HepG2 (cell line): Measurements from ENCODE around the gene OIT3. TPM values are rescaled to one million over a fixed set of nuclear protein-coding genes. Genes with fewer than 3 reads are reported as not detected.

Source experiments
- ADNP ChIP-seq: sonication (generic); formaldehyde crosslinking; IDR thresholded peaks from 2 replicates; pipeline ENCODE4 v1.4.0; 2020; ENCODE audit warnings: missing genetic modification reagents
- ARNT2 ChIP-seq: sonication (generic); formaldehyde crosslinking; IDR thresholded peaks from 2 replicates; pipeline ENCODE4 v1.8.0; 2022; ENCODE audit warnings: mild to moderate bottlenecking, low read depth, missing genetic modification reagents, moderate library complexity
- HOXD1 ChIP-seq: sonication (generic); formaldehyde crosslinking; IDR thresholded peaks from 2 replicates; pipeline ENCODE4 v1.5.0; 2020; ENCODE audit warnings: missing genetic modification reagents
- KLF16 ChIP-seq, 2 experiments: sonication (generic) in 1 of 2; formaldehyde crosslinking in 1 of 2; IDR thresholded peaks; 2 replicates each; pipeline versions ENCODE4 v1.6.1 to v1.8.0; 2016 to 2023; ENCODE audit warnings: missing genetic modification reagents in 2 of 2, missing compliant biosample characterization in 1 of 2
- MXI1 ChIP-seq: IDR thresholded peaks from 3 replicates; pipeline ENCODE4 v1.6.1; 2012; ENCODE audit warnings: low read depth, low read length, inconsistent platforms, borderline replicate concordance
- STAT5B ChIP-seq: sonication (generic); formaldehyde crosslinking; IDR thresholded peaks from 2 replicates; pipeline ENCODE4 v1.4.0; 2020; ENCODE audit warnings: missing genetic modification reagents
- ZIK1 ChIP-seq: sonication (generic); formaldehyde crosslinking; IDR thresholded peaks from 2 replicates; pipeline ENCODE4 v1.5.0; 2020; ENCODE audit warnings: mild to moderate bottlenecking, low read depth, missing genetic modification reagents, borderline replicate concordance
- ZNF160 ChIP-seq: sonication (generic); formaldehyde crosslinking; IDR thresholded peaks from 2 replicates; pipeline ENCODE4 v1.8.0; 2022; ENCODE audit warnings: mild to moderate bottlenecking, inconsistent platforms, missing genetic modification reagents
- ZNF20 ChIP-seq: sonication (generic); formaldehyde crosslinking; IDR thresholded peaks from 2 replicates; pipeline ENCODE4 v1.4.0; 2020; ENCODE audit warnings: mild to moderate bottlenecking, moderate library complexity, missing genetic modification reagents
- ZNF331 ChIP-seq: sonication (generic); formaldehyde crosslinking; IDR thresholded peaks from 2 replicates; pipeline ENCODE4 v1.4.0; 2020; ENCODE audit warnings: missing genetic modification reagents
- ZNF772 ChIP-seq: sonication (generic); formaldehyde crosslinking; IDR thresholded peaks from 2 replicates; pipeline ENCODE4 v1.5.0; 2020; ENCODE audit warnings: mild to moderate bottlenecking, missing genetic modification reagents
- ZSCAN20 ChIP-seq: sonication (generic); formaldehyde crosslinking; IDR thresholded peaks from 2 replicates; pipeline ENCODE4 v1.4.0; 2020; ENCODE audit warnings: missing genetic modification reagents, mild to moderate bottlenecking, borderline replicate concordance
- polyA plus RNA-seq, 8 experiments: library from polyadenylated mRNA; depleted of rRNA in 3 of 8; stranded (reverse) in 7 of 8; unstranded in 1 of 8; fragments of >200 nt; fragmentation: Illumina TruSeq in 4 of 8; extraction: Trizol in 4 of 8; gene quantifications; 2 replicates each; pipeline versions ENCODE4 v1.2.1 to v1.2.3, GENCODE V29; 2011 to 2016; ENCODE audit warnings: low read depth in 4 of 8, missing spikeins in 1 of 8, mixed read lengths in 1 of 8; ENCODE audit not compliant: insufficient read depth in 1 of 8
- total RNA-seq, 5 experiments: library from RNA; depleted of rRNA; stranded (reverse); fragments of >200 nt; fragmentation: Illumina TruSeq; extraction: Trizol; gene quantifications; 2 replicates each; pipeline ENCODE4 v1.2.3, GENCODE V29; 2016; ENCODE audit warnings: low read depth in 1 of 5
- TF ChIP-seq, protein P1 (sequence below), 2 experiments: IDR thresholded peaks; 2 replicates each; pipeline ENCODE4 v1.6.1; 2011 to 2012; ENCODE audit warnings: low read length in 2 of 2, borderline replicate concordance in 1 of 2, low read depth in 1 of 2, mild to moderate bottlenecking in 1 of 2, moderate library complexity in 1 of 2
- TF ChIP-seq, protein P2 (sequence below): sonication (generic); formaldehyde crosslinking; IDR thresholded peaks from 2 replicates; pipeline ENCODE4 v1.5.1; 2020; ENCODE audit warnings: mild to moderate bottlenecking, missing genetic modification reagents, borderline replicate concordance
- TF ChIP-seq, protein P3 (sequence below): sonication (generic); formaldehyde crosslinking; IDR thresholded peaks from 2 replicates; pipeline ENCODE4 v1.4.0; 2020; ENCODE audit warnings: missing genetic modification reagents
- TF ChIP-seq, protein P4 (sequence below): IDR thresholded peaks from 2 replicates; pipeline ENCODE4 v1.6.1; 2018; ENCODE audit warnings: missing genetic modification reagents, mild to moderate bottlenecking, missing compliant biosample characterization

OIT3 gene
- total and polyA plus RNA-seq, 2 of the 13 experiments (the other 11 are each of a cell fraction or from before 2014, with no cell fraction given): not detected

DNA sequence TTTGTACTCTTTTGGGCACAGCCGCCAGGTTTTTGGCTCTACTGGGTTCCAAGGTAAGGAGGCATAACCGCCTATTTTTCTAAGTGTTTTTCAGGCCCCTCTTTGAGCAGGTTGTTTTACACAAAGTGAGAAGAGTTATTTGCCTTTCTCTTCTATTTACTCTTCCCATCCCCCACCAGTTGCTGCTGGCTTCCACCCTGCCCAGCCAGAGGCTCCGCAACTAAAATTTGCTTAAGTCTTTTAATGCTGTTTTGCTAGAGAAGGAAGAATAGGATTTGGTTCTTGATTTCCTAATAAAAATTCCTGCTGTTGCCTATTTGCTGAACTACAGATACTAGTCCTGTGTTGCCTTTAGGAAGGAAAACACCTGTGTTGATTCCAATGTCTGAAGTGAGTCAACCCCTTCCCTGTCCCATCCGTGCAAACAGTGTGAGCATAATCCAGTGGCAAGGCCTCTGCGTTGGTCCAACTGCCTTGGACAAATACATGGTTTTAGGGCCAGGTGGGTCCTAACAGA lies 59.2 kb downstream of the OIT3 start (continued):
- no peak for TF ChIP-seq MXI1
- TF ChIP-seq, protein P1, sequence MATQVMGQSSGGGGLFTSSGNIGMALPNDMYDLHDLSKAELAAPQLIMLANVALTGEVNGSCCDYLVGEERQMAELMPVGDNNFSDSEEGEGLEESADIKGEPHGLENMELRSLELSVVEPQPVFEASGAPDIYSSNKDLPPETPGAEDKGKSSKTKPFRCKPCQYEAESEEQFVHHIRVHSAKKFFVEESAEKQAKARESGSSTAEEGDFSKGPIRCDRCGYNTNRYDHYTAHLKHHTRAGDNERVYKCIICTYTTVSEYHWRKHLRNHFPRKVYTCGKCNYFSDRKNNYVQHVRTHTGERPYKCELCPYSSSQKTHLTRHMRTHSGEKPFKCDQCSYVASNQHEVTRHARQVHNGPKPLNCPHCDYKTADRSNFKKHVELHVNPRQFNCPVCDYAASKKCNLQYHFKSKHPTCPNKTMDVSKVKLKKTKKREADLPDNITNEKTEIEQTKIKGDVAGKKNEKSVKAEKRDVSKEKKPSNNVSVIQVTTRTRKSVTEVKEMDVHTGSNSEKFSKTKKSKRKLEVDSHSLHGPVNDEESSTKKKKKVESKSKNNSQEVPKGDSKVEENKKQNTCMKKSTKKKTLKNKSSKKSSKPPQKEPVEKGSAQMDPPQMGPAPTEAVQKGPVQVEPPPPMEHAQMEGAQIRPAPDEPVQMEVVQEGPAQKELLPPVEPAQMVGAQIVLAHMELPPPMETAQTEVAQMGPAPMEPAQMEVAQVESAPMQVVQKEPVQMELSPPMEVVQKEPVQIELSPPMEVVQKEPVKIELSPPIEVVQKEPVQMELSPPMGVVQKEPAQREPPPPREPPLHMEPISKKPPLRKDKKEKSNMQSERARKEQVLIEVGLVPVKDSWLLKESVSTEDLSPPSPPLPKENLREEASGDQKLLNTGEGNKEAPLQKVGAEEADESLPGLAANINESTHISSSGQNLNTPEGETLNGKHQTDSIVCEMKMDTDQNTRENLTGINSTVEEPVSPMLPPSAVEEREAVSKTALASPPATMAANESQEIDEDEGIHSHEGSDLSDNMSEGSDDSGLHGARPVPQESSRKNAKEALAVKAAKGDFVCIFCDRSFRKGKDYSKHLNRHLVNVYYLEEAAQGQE (IDR thresholded peaks at IDR 0.05; ENCODE audit: borderline replicate concordance in 1 of 2, low read depth in 1 of 2, low read length in 2 of 2): no peak
- TF ChIP-seq, protein P2, sequence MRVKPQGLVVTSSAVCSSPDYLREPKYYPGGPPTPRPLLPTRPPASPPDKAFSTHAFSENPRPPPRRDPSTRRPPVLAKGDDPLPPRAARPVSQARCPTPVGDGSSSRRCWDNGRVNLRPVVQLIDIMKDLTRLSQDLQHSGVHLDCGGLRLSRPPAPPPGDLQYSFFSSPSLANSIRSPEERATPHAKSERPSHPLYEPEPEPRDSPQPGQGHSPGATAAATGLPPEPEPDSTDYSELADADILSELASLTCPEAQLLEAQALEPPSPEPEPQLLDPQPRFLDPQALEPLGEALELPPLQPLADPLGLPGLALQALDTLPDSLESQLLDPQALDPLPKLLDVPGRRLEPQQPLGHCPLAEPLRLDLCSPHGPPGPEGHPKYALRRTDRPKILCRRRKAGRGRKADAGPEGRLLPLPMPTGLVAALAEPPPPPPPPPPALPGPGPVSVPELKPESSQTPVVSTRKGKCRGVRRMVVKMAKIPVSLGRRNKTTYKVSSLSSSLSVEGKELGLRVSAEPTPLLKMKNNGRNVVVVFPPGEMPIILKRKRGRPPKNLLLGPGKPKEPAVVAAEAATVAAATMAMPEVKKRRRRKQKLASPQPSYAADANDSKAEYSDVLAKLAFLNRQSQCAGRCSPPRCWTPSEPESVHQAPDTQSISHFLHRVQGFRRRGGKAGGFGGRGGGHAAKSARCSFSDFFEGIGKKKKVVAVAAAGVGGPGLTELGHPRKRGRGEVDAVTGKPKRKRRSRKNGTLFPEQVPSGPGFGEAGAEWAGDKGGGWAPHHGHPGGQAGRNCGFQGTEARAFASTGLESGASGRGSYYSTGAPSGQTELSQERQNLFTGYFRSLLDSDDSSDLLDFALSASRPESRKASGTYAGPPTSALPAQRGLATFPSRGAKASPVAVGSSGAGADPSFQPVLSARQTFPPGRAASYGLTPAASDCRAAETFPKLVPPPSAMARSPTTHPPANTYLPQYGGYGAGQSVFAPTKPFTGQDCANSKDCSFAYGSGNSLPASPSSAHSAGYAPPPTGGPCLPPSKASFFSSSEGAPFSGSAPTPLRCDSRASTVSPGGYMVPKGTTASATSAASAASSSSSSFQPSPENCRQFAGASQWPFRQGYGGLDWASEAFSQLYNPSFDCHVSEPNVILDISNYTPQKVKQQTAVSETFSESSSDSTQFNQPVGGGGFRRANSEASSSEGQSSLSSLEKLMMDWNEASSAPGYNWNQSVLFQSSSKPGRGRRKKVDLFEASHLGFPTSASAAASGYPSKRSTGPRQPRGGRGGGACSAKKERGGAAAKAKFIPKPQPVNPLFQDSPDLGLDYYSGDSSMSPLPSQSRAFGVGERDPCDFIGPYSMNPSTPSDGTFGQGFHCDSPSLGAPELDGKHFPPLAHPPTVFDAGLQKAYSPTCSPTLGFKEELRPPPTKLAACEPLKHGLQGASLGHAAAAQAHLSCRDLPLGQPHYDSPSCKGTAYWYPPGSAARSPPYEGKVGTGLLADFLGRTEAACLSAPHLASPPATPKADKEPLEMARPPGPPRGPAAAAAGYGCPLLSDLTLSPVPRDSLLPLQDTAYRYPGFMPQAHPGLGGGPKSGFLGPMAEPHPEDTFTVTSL (CRISPR knock-in tag): peak; percentile 34; the same call in 1 of the 2 replicates
- TF ChIP-seq KLF16 (CRISPR knock-in tag; IDR thresholded peaks at IDR 0.05): no peak
- TF ChIP-seq ZNF20 (CRISPR knock-in tag): no peak
- TF ChIP-seq ZNF331 (CRISPR knock-in tag): 0 out of 2 replicates have a peak, but pooled peaks have one; percentile 19
- TF ChIP-seq, protein P3, sequence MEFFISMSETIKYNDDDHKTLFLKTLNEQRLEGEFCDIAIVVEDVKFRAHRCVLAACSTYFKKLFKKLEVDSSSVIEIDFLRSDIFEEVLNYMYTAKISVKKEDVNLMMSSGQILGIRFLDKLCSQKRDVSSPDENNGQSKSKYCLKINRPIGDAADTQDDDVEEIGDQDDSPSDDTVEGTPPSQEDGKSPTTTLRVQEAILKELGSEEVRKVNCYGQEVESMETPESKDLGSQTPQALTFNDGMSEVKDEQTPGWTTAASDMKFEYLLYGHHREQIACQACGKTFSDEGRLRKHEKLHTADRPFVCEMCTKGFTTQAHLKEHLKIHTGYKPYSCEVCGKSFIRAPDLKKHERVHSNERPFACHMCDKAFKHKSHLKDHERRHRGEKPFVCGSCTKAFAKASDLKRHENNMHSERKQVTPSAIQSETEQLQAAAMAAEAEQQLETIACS: no peak
- no peak for TF ChIP-seq ADNP (CRISPR knock-in tag)
- no peak for TF ChIP-seq ZNF772 (CRISPR knock-in tag)
- TF ChIP-seq ZIK1 (CRISPR knock-in tag): no peak
- no peak for TF ChIP-seq ZNF160 (CRISPR knock-in tag)
- TF ChIP-seq STAT5B (CRISPR knock-in tag): 0 out of 2 replicates have a peak, but pooled peaks have one; percentile 26
- TF ChIP-seq ARNT2 (CRISPR knock-in tag): no peak
- TF ChIP-seq ZSCAN20 (CRISPR knock-in tag): 0 out of 2 replicates have a peak, but pooled peaks have one; percentile 63
- TF ChIP-seq, protein P4, sequence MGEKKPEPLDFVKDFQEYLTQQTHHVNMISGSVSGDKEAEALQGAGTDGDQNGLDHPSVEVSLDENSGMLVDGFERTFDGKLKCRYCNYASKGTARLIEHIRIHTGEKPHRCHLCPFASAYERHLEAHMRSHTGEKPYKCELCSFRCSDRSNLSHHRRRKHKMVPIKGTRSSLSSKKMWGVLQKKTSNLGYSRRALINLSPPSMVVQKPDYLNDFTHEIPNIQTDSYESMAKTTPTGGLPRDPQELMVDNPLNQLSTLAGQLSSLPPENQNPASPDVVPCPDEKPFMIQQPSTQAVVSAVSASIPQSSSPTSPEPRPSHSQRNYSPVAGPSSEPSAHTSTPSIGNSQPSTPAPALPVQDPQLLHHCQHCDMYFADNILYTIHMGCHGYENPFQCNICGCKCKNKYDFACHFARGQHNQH (CRISPR knock-in tag): 0 out of 2 replicates have a peak, but pooled peaks have one; percentile 39
- no peak for TF ChIP-seq HOXD1 (CRISPR knock-in tag)
